ENCODE data around the gene SLIT1.
A peak's percentile ranks its signal among the peaks of the same experiment; 100 is the strongest.

Gene SLIT1

DNA sequence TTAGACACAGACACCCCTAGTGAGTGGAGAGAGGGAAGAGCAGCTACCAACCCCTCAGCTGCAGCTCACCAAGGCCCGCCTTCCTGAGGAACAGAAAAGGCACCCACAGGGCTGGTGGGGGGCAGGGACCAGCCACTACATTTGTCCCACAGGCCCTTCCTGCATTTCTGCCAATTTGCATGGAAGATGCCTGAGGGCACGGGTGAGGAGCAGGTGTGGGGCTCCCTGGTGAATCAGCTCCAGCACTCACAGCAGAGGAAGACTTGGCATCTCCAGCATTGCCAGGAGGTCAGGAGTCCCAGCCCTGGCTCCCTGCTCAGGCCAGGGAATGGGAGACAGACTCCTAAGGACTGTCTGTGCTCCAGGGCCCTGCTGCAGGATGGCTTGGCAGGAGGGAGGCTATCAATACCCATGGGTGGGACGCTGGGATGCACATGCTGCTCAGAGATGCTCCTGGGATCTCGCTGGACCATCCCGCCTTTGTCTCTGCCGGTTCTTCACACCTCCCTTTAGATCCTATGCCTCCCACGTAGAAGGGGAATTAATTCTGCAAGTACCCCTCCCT, 109.7 kb downstream of the SLIT1 start:
- Histone ChIP-seq H3K27me3 (ENCODE audit: control insufficient read depth, insufficient read depth, low read length) (no peaks in the 10 kb centered on the region), H3K9me3 (ENCODE audit: control insufficient read depth, low read length) (no peaks in the 10 kb centered on the region), H3K4me1 (no peaks in the 10 kb centered on the region), H3K79me2 (no peaks in the 10 kb centered on the region), H3K4me2 (ENCODE audit: low read length) (no peak overlapping the region), H3K9ac (no peak overlapping the region), H3K27ac (no peak overlapping the region), H2AFZ (no peak overlapping the region), H3K36me3 (ENCODE audit: control insufficient read depth, insufficient read depth, low read length) (no peaks in the 10 kb centered on the region), H3K4me3 (ENCODE audit: low read depth, low read length) (no peak overlapping the region)
- TF ChIP-seq, protein P1, sequence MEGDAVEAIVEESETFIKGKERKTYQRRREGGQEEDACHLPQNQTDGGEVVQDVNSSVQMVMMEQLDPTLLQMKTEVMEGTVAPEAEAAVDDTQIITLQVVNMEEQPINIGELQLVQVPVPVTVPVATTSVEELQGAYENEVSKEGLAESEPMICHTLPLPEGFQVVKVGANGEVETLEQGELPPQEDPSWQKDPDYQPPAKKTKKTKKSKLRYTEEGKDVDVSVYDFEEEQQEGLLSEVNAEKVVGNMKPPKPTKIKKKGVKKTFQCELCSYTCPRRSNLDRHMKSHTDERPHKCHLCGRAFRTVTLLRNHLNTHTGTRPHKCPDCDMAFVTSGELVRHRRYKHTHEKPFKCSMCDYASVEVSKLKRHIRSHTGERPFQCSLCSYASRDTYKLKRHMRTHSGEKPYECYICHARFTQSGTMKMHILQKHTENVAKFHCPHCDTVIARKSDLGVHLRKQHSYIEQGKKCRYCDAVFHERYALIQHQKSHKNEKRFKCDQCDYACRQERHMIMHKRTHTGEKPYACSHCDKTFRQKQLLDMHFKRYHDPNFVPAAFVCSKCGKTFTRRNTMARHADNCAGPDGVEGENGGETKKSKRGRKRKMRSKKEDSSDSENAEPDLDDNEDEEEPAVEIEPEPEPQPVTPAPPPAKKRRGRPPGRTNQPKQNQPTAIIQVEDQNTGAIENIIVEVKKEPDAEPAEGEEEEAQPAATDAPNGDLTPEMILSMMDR (IDR thresholded peaks at IDR 0.05): no peak

DNA sequence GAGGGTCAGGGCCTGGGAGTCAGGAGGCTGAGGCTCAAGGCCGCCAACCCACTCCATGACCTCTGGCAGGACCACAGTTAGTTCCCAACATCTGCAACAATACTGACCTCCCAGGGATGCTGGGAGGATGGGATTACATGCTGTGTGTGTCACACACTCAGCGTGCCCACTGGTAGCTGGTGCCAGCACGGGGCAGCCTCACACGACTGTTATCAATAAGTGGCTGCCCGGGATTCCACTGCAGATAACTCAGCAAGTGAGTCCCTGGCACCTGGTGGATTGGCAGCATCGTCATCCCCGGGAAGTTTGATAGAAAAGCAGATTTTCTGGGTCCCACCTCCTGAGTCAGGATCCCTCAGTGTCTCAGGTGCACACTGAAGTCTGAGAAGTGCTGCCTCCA, 110.3 kb downstream of the SLIT1 start:
- Histone ChIP-seq H3K4me1 (no peaks in the 10 kb centered on the region), H3K4me2 (ENCODE audit: low read length) (no peak overlapping the region), H3K4me3 (ENCODE audit: low read depth, low read length) (no peak overlapping the region), H3K9me3 (ENCODE audit: control insufficient read depth, low read length) (no peaks in the 10 kb centered on the region), H3K9ac (no peak overlapping the region), H3K36me3 (ENCODE audit: control insufficient read depth, insufficient read depth, low read length) (no peaks in the 10 kb centered on the region), H3K27ac (no peak overlapping the region), H3K27me3 (ENCODE audit: control insufficient read depth, insufficient read depth, low read length) (no peaks in the 10 kb centered on the region), H2AFZ (no peak overlapping the region), H3K79me2 (no peaks in the 10 kb centered on the region)
- TF ChIP-seq, protein P1 (IDR thresholded peaks at IDR 0.05): no peak

DNA sequence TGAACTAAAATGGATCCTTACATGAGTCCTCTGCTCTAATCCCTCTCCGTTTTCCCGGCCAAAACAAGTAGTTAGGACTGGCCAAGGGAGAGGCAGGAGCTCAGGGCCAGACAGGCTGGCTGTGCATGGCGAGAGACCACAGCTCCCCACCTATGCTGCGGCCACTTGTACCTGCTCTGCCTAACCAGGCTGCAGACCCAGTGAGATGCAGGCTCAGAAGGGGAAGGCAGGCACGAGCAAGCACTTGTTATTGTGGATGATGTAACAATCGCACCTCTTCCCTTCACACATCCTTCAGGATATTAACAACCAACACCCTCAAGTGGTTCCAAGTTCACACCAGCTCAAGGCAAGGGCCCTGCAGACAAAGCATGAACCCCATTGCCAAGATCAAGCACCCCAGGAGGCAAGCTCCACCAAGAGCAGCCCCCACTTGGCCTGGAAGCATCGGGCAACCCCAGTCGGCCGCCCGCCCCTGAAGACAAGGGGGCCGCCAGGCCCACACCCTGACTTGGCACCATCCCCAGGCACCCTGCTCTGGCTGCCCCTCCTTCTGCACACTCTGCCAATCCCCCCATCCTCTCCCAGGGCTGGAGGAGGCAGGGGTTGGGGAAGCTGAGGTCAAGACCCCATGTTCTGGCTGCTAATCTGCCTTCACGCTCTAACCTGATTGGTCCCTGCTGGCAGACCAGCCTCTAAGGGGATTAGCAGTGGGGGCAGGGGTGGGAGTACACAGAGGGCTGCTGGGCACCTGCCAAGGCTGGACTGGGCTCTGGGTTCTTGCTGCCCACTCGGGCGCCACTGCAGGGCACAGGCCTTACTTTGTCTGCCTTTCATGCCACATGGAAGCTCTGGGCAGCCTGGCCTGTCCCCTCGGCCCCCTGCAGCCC, 111.3 kb downstream of the SLIT1 start:
- Histone ChIP-seq H3K27me3 (ENCODE audit: control insufficient read depth, insufficient read depth, low read length) (no peaks in the 10 kb centered on the region), H3K27ac (no peak overlapping the region), H3K4me3 (ENCODE audit: low read depth, low read length) (no peak overlapping the region), H2AFZ (no peak overlapping the region), H3K36me3 (ENCODE audit: control insufficient read depth, insufficient read depth, low read length) (no peaks in the 10 kb centered on the region), H3K4me1 (no peaks in the 10 kb centered on the region), H3K9me3 (ENCODE audit: control insufficient read depth, low read length) (no peaks in the 10 kb centered on the region), H3K9ac (no peak overlapping the region), H3K4me2 (ENCODE audit: low read length) (no peak overlapping the region), H3K79me2 (no peaks in the 10 kb centered on the region)
- TF ChIP-seq, protein P1 (IDR thresholded peaks at IDR 0.05): no peak

DNA sequence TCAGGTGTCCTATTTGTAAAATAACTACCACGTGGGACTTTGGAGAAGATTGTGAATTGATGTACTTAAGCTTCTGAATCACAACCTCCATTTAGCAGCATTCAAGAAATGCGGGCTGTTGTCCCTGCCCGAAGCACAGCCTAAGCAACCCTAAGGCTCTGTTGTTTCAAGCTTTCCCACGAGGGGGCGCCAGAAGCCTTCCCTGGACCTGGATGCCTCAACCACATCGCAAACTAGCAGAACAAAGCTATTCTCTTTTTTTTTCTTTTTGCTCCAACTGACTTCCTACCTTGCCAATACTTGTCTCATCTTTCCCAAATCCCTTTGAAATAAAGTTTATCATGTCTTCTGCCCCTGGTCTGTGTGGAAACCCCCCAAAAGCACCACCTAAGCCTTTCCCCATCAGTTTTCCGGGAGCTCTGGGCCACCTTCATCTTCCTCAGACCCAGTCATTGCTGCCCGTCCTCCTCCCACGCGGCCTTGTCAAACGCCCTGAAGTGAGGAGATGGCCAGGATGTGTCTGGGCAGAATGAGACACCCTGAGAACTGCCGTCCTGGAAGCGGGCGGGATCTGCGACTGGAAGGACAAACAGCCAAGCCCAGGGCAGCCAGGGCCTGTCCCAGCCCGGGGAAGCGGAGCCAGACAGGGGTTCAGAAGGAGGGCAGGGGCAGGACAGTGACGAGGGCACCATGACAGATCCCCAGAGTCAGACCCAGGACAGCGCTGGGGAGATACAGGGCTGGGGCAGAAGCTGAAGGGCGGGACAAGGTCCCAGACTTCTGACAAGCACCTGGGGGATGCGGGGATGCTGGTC, 112.7 kb downstream of the SLIT1 start:
- H3K27me3 ChIP-seq (ENCODE audit: control insufficient read depth, insufficient read depth, low read length): no peaks in the 10 kb centered on the region
- H3K4me3 ChIP-seq (ENCODE audit: low read depth, low read length): no peak overlapping the region
- no peak overlapping the region for H2AFZ ChIP-seq
- TF ChIP-seq, protein P1 (IDR thresholded peaks at IDR 0.05): peak; percentile 90
- no peak overlapping the region for H3K4me2 ChIP-seq (ENCODE audit: low read length)
- no peaks in the 10 kb centered on the region for H3K79me2 ChIP-seq
- no peaks in the 10 kb centered on the region for H3K4me1 ChIP-seq
- H3K27ac ChIP-seq: no peak overlapping the region
- no peak overlapping the region for H3K9ac ChIP-seq
- H3K9me3 ChIP-seq (ENCODE audit: control insufficient read depth, low read length): no peaks in the 10 kb centered on the region
- no peaks in the 10 kb centered on the region for H3K36me3 ChIP-seq (ENCODE audit: control insufficient read depth, insufficient read depth, low read length)
